HCT116 (cell line): Measurements from ENCODE around the gene PRCC. TPM values are rescaled to one million over a fixed set of nuclear protein-coding genes. Genes with fewer than 3 reads are reported as not detected.

ENCODE experiments used
- ATAC-seq: fragments of 200-7000 bp; cut with Tn5 transposase; 2 replicates; pipeline ENCODE4 v1.9.1; 2020; ENCODE audit warnings: mild to moderate bottlenecking, moderate library complexity
- BruUV-seq: library from RNA; stranded (reverse); fragments of 400-500 nt; replicated peaks from 2 replicates; lab custom pipeline; 2021; lab: Mats Ljungman, UMichigan
- CTCF ChIA-PET: fragments of 300-600 bp; sonication (Branson Sonifier 250); formaldehyde crosslinking; loops from one replicate; lab custom pipeline; 2021; ENCODE audit warnings: antibody characterized with exemption; lab: Charles Lee
- POLR2A ChIA-PET: fragments of 300-600, 350-600 bp; sonication (Branson Sonifier 250); formaldehyde crosslinking; loops from one replicate; lab custom pipeline; 2021; ENCODE audit warnings: antibody characterized with exemption; lab: Charles Lee
- RAD21 ChIA-PET, 2 experiments: fragments of 300-600 bp; sonication (Branson Sonifier 250); formaldehyde crosslinking; loops; one replicate each; lab custom pipeline; 2023; ENCODE audit warnings: low total read pairs in 2 of 2; ENCODE audit not compliant: uncharacterized antibody in 2 of 2, unreplicated experiment in 2 of 2, low non-redundant PET in 1 of 2; lab: Charles Lee
- DNase-seq: peaks from one replicate; pipeline ENCODE4 v3.0.0-alpha.2; 2010; ENCODE audit warnings: low read depth, low spot score
- H2AFZ ChIP-seq: fragments of 200-600 bp; shearing (Covaris generic), sonication (generic); 2 replicates; pipeline ENCODE4 v1.6.1; 2017; ENCODE audit warnings: low read depth, mixed run types, mixed read lengths, antibody characterized with exemption, low read length; ENCODE audit not compliant: poor library complexity, severe bottlenecking
- H3K27ac ChIP-seq: 2 replicates; pipeline ENCODE4 v1.5.1; 2012; ENCODE audit warnings: low read depth, low read length
- H3K27me3 ChIP-seq: fragments of 200-600 bp; sonication (generic); 2 replicates; pipeline ENCODE4 v1.6.1; 2016; ENCODE audit warnings: mixed run types, low read length, mixed read lengths; ENCODE audit not compliant: insufficient read depth
- H3K36me3 ChIP-seq, 2 experiments: fragments of 200-500 bp in 1 of 2; fragments of 200-600 bp in 1 of 2; sonication (Bioruptor generic) in 1 of 2; sonication (generic) in 1 of 2; 2 replicates each; pipeline versions ENCODE4 v1.5.1 to v1.6.1; 2014 to 2016; ENCODE audit warnings: low read length in 2 of 2, inconsistent platforms in 1 of 2, mixed read lengths in 1 of 2, mixed run types in 1 of 2; ENCODE audit not compliant: insufficient read depth in 2 of 2, control insufficient read depth in 1 of 2
- H3K4me1 ChIP-seq, 2 experiments: fragments of 200-600 bp in 1 of 2; sonication (generic) in 1 of 2; 2 replicates each; pipeline versions ENCODE4 v1.5.1 to v1.6.1; 2012 to 2017; ENCODE audit warnings: low read length in 2 of 2, inconsistent platforms in 1 of 2, mild to moderate bottlenecking in 1 of 2, mixed read lengths in 1 of 2, mixed run types in 1 of 2, moderate library complexity in 1 of 2; ENCODE audit not compliant: insufficient read depth in 2 of 2, control insufficient read depth in 1 of 2
- H3K4me2 ChIP-seq: fragments of 200-600 bp; sonication (generic); 2 replicates; pipeline ENCODE4 v1.6.1; 2017; ENCODE audit warnings: mixed run types, low read length, mixed read lengths
- H3K4me3 ChIP-seq, 2 experiments: fragments of 200-600 bp in 1 of 2; sonication (generic) in 1 of 2; replicated peaks in 1 of 2; 2 replicates each; pipeline ENCODE4 v1.5.1; 2011 to 2016; ENCODE audit warnings: low read length in 2 of 2, control low read depth in 1 of 2, low read depth in 1 of 2, mild to moderate bottlenecking in 1 of 2, mixed read lengths in 1 of 2, mixed run types in 1 of 2
- H3K79me2 ChIP-seq: fragments of 200-600 bp; sonication (generic); 2 replicates; pipeline ENCODE4 v1.6.1; 2017; ENCODE audit warnings: mild to moderate bottlenecking, mixed run types, low read length, moderate library complexity, mixed read lengths; ENCODE audit not compliant: insufficient read depth
- H3K9ac ChIP-seq: fragments of 200-600 bp; sonication (generic); 2 replicates; pipeline ENCODE4 v1.6.1; 2016; ENCODE audit warnings: low read length, mixed read lengths
- H3K9me2 ChIP-seq: fragments of 200-600 bp; sonication (generic), shearing (Covaris generic); 2 replicates; pipeline ENCODE4 v1.6.1; 2017; ENCODE audit warnings: mixed run types, mild to moderate bottlenecking, moderate library complexity; ENCODE audit not compliant: insufficient read depth
- H3K9me3 ChIP-seq, 2 experiments: fragments of 200-500 bp in 1 of 2; fragments of 200-600 bp in 1 of 2; sonication (Bioruptor generic) in 1 of 2; sonication (generic) in 1 of 2; 2 replicates each; pipeline ENCODE4 v1.6.1; 2014 to 2017; ENCODE audit warnings: low read length in 2 of 2, mixed read lengths in 2 of 2, inconsistent platforms in 1 of 2, low read depth in 1 of 2, mild to moderate bottlenecking in 1 of 2, mixed run types in 1 of 2, moderate library complexity in 1 of 2; ENCODE audit not compliant: control insufficient read depth in 1 of 2, insufficient read depth in 1 of 2
- H4K20me1 ChIP-seq: fragments of 200-600 bp; sonication (generic), shearing (Covaris generic); 2 replicates; pipeline ENCODE4 v1.6.1; 2017; ENCODE audit warnings: mixed run types, mild to moderate bottlenecking, moderate library complexity; ENCODE audit not compliant: insufficient read depth
- ATF3 ChIP-seq: IDR thresholded peaks from 2 replicates; pipeline ENCODE4 v1.6.1; 2012
- ELF1 ChIP-seq: IDR thresholded peaks from 2 replicates; pipeline ENCODE4 v1.6.1; 2012; ENCODE audit warnings: low read depth, borderline replicate concordance
- POLR2A ChIP-seq: IDR thresholded peaks from 2 replicates; pipeline ENCODE4 v1.7.0; 2011; ENCODE audit warnings: borderline replicate concordance; ENCODE audit not compliant: insufficient read depth, insufficient read length; ENCODE audit errors: extremely low read depth
- POLR2AphosphoS5 ChIP-seq: IDR thresholded peaks from 2 replicates; pipeline ENCODE4 v1.6.1; 2011; ENCODE audit warnings: mild to moderate bottlenecking, low read depth, low read length, moderate library complexity
- REST ChIP-seq: IDR thresholded peaks from 2 replicates; pipeline ENCODE4 v1.6.1; 2012; ENCODE audit warnings: low read depth
- SP1 ChIP-seq: IDR thresholded peaks from 2 replicates; pipeline ENCODE4 v1.6.1; 2012; ENCODE audit warnings: low read depth
- SRF ChIP-seq: IDR thresholded peaks from 2 replicates; pipeline ENCODE4 v1.6.1; 2012; ENCODE audit warnings: low read depth
- TCF7L2 ChIP-seq: IDR thresholded peaks from 2 replicates; pipeline ENCODE4 v1.7.0; 2011; ENCODE audit warnings: borderline replicate concordance, inconsistent platforms; ENCODE audit not compliant: insufficient read depth, insufficient read length; ENCODE audit errors: extremely low read depth
- ZBTB33 ChIP-seq: IDR thresholded peaks from 2 replicates; pipeline ENCODE4 v1.6.1; 2011; ENCODE audit warnings: mild to moderate bottlenecking, low read length, moderate library complexity; ENCODE audit not compliant: insufficient replicate concordance; ENCODE audit errors: extremely low read depth
- ZFX ChIP-seq: fragments of 450-650 bp; IDR thresholded peaks from 2 replicates; pipeline ENCODE4 v1.6.1; 2017
- ZNF274 ChIP-seq: fragments of 200-500 bp; sonication (Bioruptor generic); IDR thresholded peaks from 2 replicates; pipeline ENCODE4 v1.6.1; 2014; ENCODE audit warnings: mild to moderate bottlenecking, low read depth, low read length, inconsistent platforms
- intact Hi-C: fragments of 100-400 bp; cut with micrococcal nuclease; formaldehyde crosslinking; loops from 2 replicates; pipeline ENCODE4 v1.10.0; 2022
- total RNA-seq: library from RNA; stranded (reverse); gene quantifications from one replicate; pipeline ENCODE4 v1.2.1, GENCODE V29; 2021; ENCODE audit not compliant: unreplicated experiment

Gene PRCC
- total RNA-seq, 1 experiment from 2014 or later = 78.1 TPM

- CTCF ChIA-PET = interaction anchor here (0.9 kb wide), 1 partner anchor 97 kb away, joined by 3 read pairs; no protein-coding TSS in a partner anchor
- BruUV-seq = no TSS peak
These were observed 56.0 kb downstream of the PRCC start for GRCh38 chr1:156823210-156823790.

More at GRCh38 chr1:156823210-156823790, 56.0 kb downstream of the PRCC start:
- DNase-seq = no peak
- POLR2A ChIA-PET = no interaction called here
- Histone ChIP-seq H3K79me2 (no peaks in the 10 kb centered on the region), H3K27ac (no peak overlapping the region), H3K27me3 (no peaks in the 10 kb centered on the region)
- TF ChIP-seq ZNF274 (no peak), SP1 (no peak), ZBTB33 (no peak), ELF1 (no peak), REST (no peak), ZFX (no peak), POLR2A (no peak), POLR2AphosphoS5 (no peak), ATF3 (no peak), TCF7L2 (no peak), SRF (no peak)
- TF ChIP-seq, all 23 proteins: peak for 0
- Histone ChIP-seq H3K36me3 (no peaks in the 10 kb centered on the region), H3K4me1 (peaks cover 0 to 9% of the 10 kb centered on the region in 2 experiments; a peak in 1 of 4 replicates), H3K4me2 (no peak overlapping the region), H2AFZ (no peak overlapping the region), H3K9me3 (no peaks in the 10 kb centered on the region), H3K4me3 (no peak overlapping the region), H3K9me2 (no peaks in the 10 kb centered on the region), H3K9ac (no peak overlapping the region), H4K20me1 (no peaks in the 10 kb centered on the region)
- intact Hi-C loops = no loop called here
- RAD21 ChIA-PET = no interaction called here
- ATAC-seq = no peak
